ENCODE data around the gene TXNDC11.

The TXNDC11 gene

GRCh38 chr16:11725457-11725856, 17.2 kb downstream of the TXNDC11 start:
- no peak for DNase-seq
- TF ChIP-seq CTCF (IDR thresholded peaks at IDR 0.05; ENCODE audit: low read depth, low read length): no peak
- H3K27ac ChIP-seq: no peak overlapping the region
- H3K27me3 ChIP-seq (ENCODE audit: insufficient read depth, low read depth, severe bottlenecking): no peaks in the 10 kb centered on the region
- no peaks in the 10 kb centered on the region for H3K9me3 ChIP-seq (ENCODE audit: severe bottlenecking)
- no peak overlapping the region for H3K4me3 ChIP-seq (ENCODE audit: low read depth, low read length)
- H3K36me3 ChIP-seq: peaks cover 77% of the 10 kb centered on the region

GRCh38 chr16:11722468-11722808, 20.2 kb downstream of the TXNDC11 start:
- Histone ChIP-seq H3K4me3 (ENCODE audit: low read depth, low read length) (no peak overlapping the region), H3K27ac (no peak overlapping the region), H3K36me3 (peaks cover 66% of the 10 kb centered on the region), H3K27me3 (ENCODE audit: insufficient read depth, low read depth, severe bottlenecking) (no peaks in the 10 kb centered on the region), H3K9me3 (ENCODE audit: severe bottlenecking) (no peaks in the 10 kb centered on the region)
- TF ChIP-seq CTCF (IDR thresholded peaks at IDR 0.05; ENCODE audit: low read depth, low read length): no peak
- no peak for DNase-seq

GRCh38 chr16:11721781-11722467, 20.7 kb downstream of the TXNDC11 start:
- Histone ChIP-seq H3K9me3 (ENCODE audit: severe bottlenecking) (no peaks in the 10 kb centered on the region), H3K36me3 (peaks cover 63% of the 10 kb centered on the region), H3K27ac (no peak overlapping the region), H3K27me3 (ENCODE audit: insufficient read depth, low read depth, severe bottlenecking) (no peaks in the 10 kb centered on the region), H3K4me3 (ENCODE audit: low read depth, low read length) (no peak overlapping the region)
- no peak for TF ChIP-seq CTCF (IDR thresholded peaks at IDR 0.05; ENCODE audit: low read depth, low read length)
- no peak for DNase-seq

- Histone ChIP-seq H3K27ac (no peak overlapping the region), H3K4me3 (ENCODE audit: low read depth, low read length) (no peak overlapping the region), H3K27me3 (ENCODE audit: insufficient read depth, low read depth, severe bottlenecking) (no peaks in the 10 kb centered on the region), H3K9me3 (ENCODE audit: severe bottlenecking) (no peaks in the 10 kb centered on the region), H3K36me3 (peaks cover 54% of the 10 kb centered on the region)
- DNase-seq: no peak
- no peak for TF ChIP-seq CTCF (IDR thresholded peaks at IDR 0.05; ENCODE audit: low read depth, low read length)
These were observed 22.9 kb downstream of the TXNDC11 start for GRCh38 chr16:11719762-11720161.

- H3K36me3 ChIP-seq: peaks cover 56% of the 10 kb centered on the region
- TF ChIP-seq CTCF (IDR thresholded peaks at IDR 0.05; ENCODE audit: low read depth, low read length): no peak
- no peak overlapping the region for H3K4me3 ChIP-seq (ENCODE audit: low read depth, low read length)
- H3K27me3 ChIP-seq (ENCODE audit: insufficient read depth, low read depth, severe bottlenecking): no peaks in the 10 kb centered on the region
- no peak for DNase-seq
- H3K27ac ChIP-seq: no peak overlapping the region
- H3K9me3 ChIP-seq (ENCODE audit: severe bottlenecking): no peaks in the 10 kb centered on the region
These were observed 23.5 kb downstream of the TXNDC11 start for GRCh38 chr16:11719171-11719570.

- no peak for DNase-seq
- TF ChIP-seq CTCF (IDR thresholded peaks at IDR 0.05; ENCODE audit: low read depth, low read length): no peak
- Histone ChIP-seq H3K9me3 (ENCODE audit: severe bottlenecking) (no peaks in the 10 kb centered on the region), H3K27me3 (ENCODE audit: insufficient read depth, low read depth, severe bottlenecking) (no peaks in the 10 kb centered on the region), H3K4me3 (ENCODE audit: low read depth, low read length) (no peak overlapping the region), H3K36me3 (peaks cover 61% of the 10 kb centered on the region), H3K27ac (no peak overlapping the region)
These were observed 24.8 kb downstream of the TXNDC11 start for GRCh38 chr16:11717811-11718210.

All from WERI-Rb-1 (cell line).